DMS114 treated with DMSO at 0.1 percent for 48 hours (cell line): ENCODE results near the gene ENPP4.
A peak's percentile ranks its signal among the peaks of the same experiment; 100 is the strongest.
"Not testable (repeated sequence)": the region's sequence is repeated elsewhere in the genome, so short reads cannot be mapped to it uniquely, and the experiment has no call there.

ENCODE experiments used
- DNase-seq: peaks from one replicate; lab custom pipeline; 2025; ENCODE audit not compliant: unreplicated experiment; lab: John Stamatoyannopoulos, UW

ENPP4 gene

DNA sequence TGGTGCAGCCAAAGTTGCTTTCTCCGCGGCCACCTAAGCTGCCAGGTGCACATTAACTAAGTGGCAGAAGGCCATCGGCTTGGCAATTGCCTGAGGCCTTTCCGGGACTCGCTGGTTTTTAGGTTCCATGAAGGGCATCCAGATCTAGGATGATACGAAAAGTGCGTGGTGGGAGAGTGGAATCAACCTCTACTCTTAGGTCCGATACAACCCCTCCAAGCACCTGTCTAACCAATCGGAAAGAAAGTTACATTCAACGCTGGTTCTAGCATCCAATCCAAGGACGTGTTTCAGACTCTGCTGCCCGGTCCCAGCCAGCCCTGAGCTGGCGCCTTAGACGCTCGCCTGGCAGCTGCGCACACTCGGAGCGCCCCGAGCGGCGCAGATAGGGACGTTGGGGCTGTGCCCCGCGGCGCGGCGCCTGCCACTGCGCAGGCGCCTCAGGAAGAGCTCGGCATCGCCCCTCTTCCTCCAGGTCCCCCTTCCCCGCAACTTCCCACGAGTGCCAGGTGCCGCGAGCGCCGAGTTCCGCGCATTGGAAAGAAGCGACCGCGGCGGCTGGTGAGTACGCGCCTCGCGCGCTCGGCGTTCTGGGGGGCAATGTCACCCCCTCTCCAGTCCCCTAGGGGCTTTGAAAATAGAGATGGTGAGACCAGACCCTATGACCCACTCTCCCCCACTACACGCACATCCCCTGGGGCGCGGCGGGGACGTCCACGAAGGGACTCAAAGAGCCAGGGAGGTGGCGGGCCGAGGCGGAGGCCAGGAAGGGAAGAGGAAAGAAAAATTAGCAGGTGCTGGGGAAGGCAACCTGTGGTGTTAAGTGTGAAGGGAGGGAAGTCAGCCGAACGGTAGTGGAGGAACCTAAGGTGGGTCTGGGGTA lies at the start of gene ENPP4:
TSS of gene ENPP4 (plus strand) at position 361 of the 883 bp plus-strand sequence. CDS start 9,595 bp downstream, outside the sequence.
- peak; percentile 99 for DNase-seq

- DNase-seq = no peak
These were observed 49.7 kb upstream of the ENPP4 start for GRCh38 chr6:46080111-46080510.

GRCh38 chr6:46085688-46086087 lies 44.1 kb upstream of the ENPP4 start:
- DNase-seq = not testable (repeated sequence)

DNA sequence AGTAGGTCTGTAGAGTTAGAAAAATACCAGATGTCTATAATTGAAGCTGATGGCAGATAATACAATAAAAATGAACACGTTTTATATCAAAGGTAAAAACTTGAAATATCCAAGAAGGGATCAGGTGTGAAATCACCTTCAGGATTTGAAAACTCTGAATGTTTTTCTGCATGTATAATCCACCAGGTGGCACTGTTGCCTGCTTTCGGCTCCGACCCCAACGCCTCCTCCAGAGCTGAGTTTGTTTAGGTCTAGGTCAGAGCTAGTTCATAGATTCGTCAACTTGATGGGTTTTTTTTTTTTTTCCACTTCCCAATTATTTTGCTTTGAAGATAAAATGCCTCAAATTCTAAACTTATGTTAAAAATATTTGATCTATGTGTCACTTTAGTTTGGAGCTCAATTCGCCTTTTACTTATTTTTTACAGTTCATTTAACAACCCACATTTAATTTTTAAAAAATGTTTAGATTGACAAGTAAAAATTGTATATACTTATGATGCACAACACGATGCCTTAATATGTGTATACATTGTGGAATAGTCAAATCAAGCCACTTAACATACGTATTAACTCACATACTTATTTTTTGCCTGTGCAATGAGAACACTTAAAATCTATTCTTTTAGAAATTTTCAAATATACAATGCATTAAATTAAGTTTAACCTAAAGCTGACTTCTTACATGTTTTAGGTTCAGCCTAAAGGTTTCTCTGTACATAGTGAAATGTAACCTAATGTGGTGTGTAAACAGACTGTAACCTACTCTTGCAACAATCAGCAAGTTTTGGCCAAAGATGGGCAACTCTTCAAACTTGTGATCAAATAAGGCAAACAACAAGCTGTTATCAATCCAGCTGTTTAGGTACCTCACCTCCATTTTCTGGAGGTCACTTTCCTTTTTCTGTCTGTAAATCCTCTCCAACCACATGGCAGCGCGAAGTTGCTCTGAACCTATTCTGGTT lies 39.4 kb upstream of the ENPP4 start:
- peak; percentile 49 for DNase-seq

GRCh38 chr6:46091080-46091478 lies 38.7 kb upstream of the ENPP4 start:
- DNase-seq = no peak

DNA sequence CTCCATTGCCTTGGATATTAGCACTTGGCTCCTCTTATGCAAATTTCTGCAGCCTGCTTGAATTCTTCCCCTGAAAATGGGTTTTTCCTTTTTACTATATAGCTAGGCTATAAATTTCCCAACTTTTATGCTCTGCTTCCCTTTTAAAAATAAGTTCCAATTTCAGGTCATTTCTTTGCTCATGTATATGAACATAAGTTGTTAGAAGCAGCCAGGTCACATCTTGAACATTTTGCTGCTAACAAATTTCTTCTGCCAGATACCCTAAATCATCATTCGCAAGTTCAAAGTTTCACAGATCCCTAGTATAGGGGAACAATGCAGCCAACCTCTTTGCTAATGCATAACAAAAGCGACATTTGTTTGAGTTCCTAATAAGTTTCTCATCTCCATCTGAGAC lies 34.5 kb upstream of the ENPP4 start:
- no peak for DNase-seq

- no peak for DNase-seq
These were observed 32.4 kb upstream of the ENPP4 start for GRCh38 chr6:46097366-46097765.

- no peak for DNase-seq
These were observed 31.1 kb upstream of the ENPP4 start for GRCh38 chr6:46098678-46099077.

DNA sequence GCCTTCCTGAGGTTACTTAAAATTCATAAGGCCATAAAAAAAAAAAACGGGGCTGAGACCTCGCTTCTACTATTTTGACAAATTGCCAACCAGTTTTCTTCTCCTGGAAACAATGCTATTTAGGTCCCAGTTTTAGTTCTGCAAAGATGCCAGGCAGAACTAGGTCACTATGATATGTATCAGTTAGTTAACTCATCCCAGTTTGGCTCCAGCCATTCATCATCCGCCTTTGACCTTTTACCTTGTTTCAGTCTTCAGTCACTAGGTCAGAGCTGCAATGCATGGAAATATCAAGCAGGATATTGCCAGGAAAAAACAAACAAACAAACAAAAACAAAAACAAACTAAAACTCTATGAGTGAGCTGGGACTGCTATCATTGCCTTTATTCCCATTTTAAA lies 29.8 kb upstream of the ENPP4 start:
- DNase-seq = no peak

GRCh38 chr6:46102123-46102522 lies 27.7 kb upstream of the ENPP4 start:
- no peak for DNase-seq

DNA sequence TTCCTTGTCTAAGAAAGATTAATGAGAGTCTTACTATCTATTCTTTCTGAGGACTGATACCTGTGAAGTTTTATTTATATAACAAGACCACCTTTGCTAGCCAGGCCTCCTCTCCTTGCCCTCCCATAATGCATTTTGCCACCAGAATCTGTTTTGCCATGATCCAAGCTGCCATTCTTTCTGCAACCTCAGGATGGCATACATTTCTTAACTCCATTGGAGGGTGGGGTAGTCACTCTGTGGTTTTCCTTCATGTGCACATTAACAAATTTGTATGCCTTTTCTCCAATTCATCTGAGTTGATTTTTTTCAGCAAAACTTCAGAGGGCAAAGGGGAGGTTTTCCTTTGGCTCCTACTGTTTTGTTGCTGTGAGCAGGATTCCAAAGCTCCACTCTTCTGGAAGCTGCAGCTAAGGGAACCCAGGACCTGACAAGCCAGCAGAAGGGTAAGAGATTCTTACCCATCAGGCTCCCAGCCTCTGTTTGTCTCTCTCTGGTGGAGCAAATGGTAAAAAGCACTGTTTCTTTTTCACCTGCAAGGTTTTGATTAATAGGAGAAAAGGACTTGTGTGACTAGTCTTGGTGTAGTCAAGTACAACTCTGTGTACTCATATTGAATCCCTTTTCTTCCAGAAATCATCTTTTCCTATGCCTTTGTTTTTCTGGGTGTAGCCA lies 26.2 kb upstream of the ENPP4 start:
- DNase-seq = no peak

- DNase-seq = no peak
These were observed 25.6 kb upstream of the ENPP4 start for GRCh38 chr6:46104209-46104608.

DNA sequence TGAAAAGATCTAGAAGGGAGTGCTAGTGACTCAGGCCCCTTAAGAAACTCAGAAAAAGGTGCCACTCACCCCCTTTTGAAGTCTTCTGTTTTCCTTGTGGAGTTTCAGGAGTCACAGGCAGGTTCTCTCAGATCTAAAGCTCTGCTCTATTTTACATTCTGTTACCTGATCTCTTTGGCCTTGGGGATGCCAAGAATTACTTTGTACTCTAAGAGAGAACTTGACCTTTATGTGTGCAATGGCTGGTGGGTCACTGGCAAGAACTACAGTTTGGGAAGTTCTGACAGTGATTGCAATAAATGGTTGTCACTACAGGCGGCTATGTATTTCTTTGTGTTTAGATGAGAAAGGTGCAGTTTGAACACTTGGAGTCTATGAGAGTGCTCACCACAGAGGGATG lies 24.2 kb upstream of the ENPP4 start:
- DNase-seq = no peak

GRCh38 chr6:46113370-46113769 lies 16.4 kb upstream of the ENPP4 start:
- DNase-seq = no peak

DNA sequence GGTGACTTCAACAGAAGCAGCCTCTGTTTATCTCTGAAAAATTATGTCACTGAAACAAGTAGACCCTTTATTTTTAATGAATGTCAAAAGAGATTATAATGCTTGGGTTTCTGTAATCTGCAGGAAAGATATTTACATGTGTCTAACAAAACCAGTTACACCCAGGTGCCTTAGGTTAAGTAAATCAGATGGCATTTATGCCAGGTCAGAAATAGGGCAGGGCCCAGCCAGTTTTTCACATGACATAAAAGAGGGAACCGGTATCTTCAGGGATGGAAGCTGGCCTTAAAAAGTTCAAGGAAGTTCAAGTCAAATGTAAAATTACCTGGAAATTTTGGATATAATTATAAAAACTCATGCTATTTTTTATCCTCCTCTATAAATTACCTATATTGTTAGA lies 14.2 kb upstream of the ENPP4 start:
- no peak for DNase-seq

DNA sequence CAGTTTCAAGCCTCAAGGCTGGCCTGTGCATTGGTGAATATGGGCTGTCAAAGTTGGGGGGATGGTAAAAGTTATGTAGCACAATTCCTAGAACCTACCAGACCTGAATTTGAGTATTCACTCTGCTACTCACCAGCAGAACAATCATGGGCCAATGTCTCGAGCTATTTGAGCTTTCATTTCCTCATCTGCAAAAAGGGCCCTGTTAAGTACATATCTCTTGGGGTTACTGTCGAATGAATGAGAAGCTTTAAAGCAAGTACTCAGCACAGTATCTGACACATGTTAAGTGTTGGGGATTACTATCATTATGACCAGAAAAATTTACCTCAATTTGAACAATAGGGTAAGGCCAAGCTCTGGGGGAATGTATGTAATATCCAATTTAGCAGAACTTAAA lies 13.5 kb upstream of the ENPP4 start:
- no peak for DNase-seq

DNA sequence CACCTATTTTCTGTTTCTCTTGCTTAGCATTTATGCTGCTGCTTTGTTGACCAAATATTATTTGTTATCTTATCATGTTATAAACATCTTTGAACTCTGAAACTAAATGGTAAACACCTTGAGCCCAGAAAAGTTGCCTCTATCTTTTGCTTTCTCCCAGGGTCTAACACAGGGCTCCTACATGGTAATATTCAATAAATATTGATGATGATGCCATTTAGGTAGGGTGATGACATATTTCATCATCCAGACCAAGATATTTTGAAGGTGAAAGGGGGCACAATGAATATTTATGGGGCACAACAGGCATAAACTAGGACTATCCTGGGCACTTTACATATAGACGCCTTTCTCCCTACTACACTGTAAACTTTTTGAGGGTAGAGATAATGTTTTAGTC lies 11.6 kb upstream of the ENPP4 start:
- no peak for DNase-seq

- no peak for DNase-seq
These were observed 11.0 kb upstream of the ENPP4 start for GRCh38 chr6:46118836-46119235.

DNA sequence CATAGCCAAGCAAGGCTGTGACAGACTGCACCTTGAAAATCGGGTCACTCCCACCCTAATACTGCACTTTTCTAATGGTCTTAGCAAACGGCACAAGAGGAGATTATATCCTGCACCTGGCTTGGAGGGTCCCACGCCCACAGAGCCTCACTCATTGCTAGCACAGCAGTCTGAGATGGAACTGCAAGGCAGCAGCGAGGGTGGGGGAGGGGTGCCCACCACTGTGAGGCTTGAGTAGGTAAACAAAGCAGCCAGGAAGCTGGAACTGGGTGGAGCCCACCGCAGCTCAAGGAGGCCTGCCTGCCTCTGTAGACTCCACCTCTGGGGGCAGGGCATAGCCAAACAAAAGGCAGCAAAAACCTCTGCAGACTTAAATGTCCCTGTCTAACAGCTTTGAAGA lies 10.1 kb upstream of the ENPP4 start:
- DNase-seq = not testable (repeated sequence)

- no peak for DNase-seq
These were observed 1.3 kb upstream of the ENPP4 start for GRCh38 chr6:46128476-46128875.

- DNase-seq = peak; percentile 39
These were observed 529 bp upstream of the ENPP4 start for GRCh38 chr6:46129291-46129628.
